ENCODE data around the gene IGSF8.

GRCh38 chr1:160061369-160062229 lies 36.8 kb downstream of the IGSF8 start:
- TF ChIP-seq CTCF (IDR thresholded peaks at IDR 0.05) (no peak), POLR2A (IDR thresholded peaks at IDR 0.05) (no peak)
